ENCODE results near the gene MDGA2.

- TF ChIP-seq CTCF (IDR thresholded peaks at IDR 0.05) (no peak), ZFX (IDR thresholded peaks at IDR 0.05; ENCODE audit: borderline replicate concordance) (no peak)
Observed at GRCh38 chr14:47590767-47591495, 84.5 kb downstream of the MDGA2 start.
